ENCODE results near the gene HPGD.

The HPGD gene

DNA sequence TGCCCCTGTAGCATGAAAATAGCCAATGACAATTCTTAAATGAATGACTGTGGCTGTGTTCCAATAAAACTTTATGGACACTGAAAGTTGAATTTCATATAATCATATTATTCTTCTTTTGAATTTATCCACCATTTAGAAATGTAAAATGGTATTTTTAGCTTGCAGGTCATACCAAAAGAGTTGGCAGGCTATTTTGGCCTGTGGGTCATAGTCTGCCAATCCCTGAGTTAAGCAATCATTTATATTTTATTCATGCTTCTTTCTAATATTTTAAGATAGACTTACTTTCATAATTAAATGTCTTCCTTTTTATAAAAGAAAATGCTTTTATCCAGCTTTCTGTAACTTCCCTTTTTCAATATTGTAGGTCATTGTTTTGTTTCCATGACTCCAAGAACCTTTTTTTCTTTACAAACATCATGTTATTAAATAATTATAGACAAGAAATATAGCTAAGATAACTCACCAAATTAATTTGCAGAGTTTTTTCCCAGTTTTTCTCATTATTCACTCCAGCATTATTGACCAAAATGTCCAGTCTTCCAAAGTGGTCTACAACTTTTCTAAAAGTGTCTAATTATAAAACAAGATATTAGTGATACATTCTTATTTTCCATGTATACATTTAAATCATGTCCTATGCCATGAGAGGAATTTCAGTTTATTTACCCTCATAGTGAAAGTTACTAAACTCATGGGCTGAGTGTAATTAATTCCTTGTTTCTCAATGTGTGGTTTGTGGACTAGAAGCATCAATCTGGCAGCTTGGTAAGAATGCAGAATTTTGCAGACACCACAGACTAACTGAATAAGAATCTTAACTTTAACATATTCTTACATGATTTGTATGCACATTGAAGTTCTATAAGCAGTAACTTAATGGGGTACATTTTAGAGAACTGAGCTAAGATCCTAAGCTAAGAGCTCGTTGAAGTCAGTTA lies 4.5 kb downstream of the HPGD start:
- DNase-seq (ENCODE audit: insufficient read length, low spot score) (no peak), FAIRE-seq (no peak)
- no peak for TF ChIP-seq POLR2AphosphoS5 (IDR thresholded peaks at IDR 0.05; ENCODE audit: low read depth, low read length)
- TF ChIP-seq POU2F2 (IDR thresholded peaks at IDR 0.05; ENCODE audit: low read depth, low read length): no peak
- TF ChIP-seq TAF1 (IDR thresholded peaks at IDR 0.05; ENCODE audit: low read depth, low read length): no peak
- TF ChIP-seq SPI1 (IDR thresholded peaks at IDR 0.05; ENCODE audit: low read depth, low read length): no peak
- no peak for TF ChIP-seq PAX5 (IDR thresholded peaks at IDR 0.05; ENCODE audit: insufficient read depth, low read length, severe bottlenecking)
- TF ChIP-seq POLR2A (IDR thresholded peaks at IDR 0.05; ENCODE audit: low read depth, low read length): no peak

DNA sequence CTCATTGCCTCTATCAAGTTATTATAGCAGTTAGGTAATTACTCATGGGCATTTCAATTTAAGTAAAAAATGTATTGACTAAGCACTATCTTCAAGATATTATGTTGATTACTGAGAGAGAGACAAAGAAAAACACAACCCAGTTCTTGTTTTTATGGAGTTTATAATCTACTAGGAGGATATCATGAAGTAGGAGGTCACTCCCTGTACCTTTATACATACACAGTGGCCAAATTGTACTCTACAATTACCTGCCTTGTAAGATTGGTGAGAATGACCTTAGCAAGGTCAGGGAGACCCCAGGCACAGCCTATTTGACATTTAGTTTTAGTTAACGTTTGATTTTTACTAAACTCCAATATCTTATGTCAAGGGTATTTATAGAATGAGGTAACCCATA lies 5.5 kb downstream of the HPGD start:
- DNase-seq (ENCODE audit: insufficient read length, low spot score) (no peak), FAIRE-seq (no peak)
- TF ChIP-seq PAX5 (IDR thresholded peaks at IDR 0.05; ENCODE audit: insufficient read depth, low read length, severe bottlenecking) (no peak), POU2F2 (IDR thresholded peaks at IDR 0.05; ENCODE audit: low read depth, low read length) (no peak), TAF1 (IDR thresholded peaks at IDR 0.05; ENCODE audit: low read depth, low read length) (no peak), SPI1 (IDR thresholded peaks at IDR 0.05; ENCODE audit: low read depth, low read length) (no peak), POLR2A (IDR thresholded peaks at IDR 0.05; ENCODE audit: low read depth, low read length) (no peak), POLR2AphosphoS5 (IDR thresholded peaks at IDR 0.05; ENCODE audit: low read depth, low read length) (no peak)

DNA sequence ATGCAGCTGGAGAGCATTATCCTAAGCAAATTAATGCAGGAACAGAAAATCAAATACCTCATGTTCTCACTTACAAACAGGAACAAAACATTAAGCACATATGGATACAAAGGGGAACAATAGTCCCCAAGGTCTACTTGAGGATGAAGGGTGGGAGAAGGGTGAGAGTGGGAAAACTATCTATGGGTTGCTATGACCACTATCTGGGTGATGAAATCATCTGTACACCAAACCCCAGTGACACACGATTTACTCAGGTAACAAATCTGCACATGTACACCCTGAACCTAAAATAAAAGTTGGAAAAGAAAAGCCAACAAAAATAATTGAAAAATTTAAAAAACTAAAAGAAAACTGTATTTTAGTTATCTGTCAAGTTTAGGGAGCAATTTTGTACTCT lies 5.9 kb downstream of the HPGD start:
- FAIRE-seq: no peak
- TF ChIP-seq POLR2AphosphoS5 (IDR thresholded peaks at IDR 0.05; ENCODE audit: low read depth, low read length) (no peak), POU2F2 (IDR thresholded peaks at IDR 0.05; ENCODE audit: low read depth, low read length) (no peak), TAF1 (IDR thresholded peaks at IDR 0.05; ENCODE audit: low read depth, low read length) (no peak), SPI1 (IDR thresholded peaks at IDR 0.05; ENCODE audit: low read depth, low read length) (no peak), POLR2A (IDR thresholded peaks at IDR 0.05; ENCODE audit: low read depth, low read length) (no peak), PAX5 (IDR thresholded peaks at IDR 0.05; ENCODE audit: insufficient read depth, low read length, severe bottlenecking) (no peak)

DNA sequence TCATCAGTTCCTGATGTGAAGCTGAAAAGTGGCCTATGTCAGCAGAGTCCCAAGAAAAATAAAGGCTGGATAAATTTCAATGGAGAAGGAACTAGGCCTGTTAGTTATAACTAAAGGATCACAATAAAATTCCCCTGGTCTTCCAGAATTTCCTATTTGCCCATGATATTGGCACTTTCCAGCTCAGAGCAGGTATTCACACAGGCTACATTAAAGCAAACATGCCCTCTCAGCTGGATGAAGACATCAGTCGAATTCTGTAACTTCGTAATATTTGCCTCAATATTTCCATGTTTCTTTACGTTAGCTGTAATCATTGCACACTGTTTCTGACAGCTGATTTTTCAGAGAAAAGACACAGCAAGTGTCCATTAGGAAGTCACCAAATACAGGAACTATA lies 9.5 kb downstream of the HPGD start:
- DNase-seq (ENCODE audit: insufficient read length, low spot score) (no peak), FAIRE-seq (no peak)
- TF ChIP-seq SPI1 (IDR thresholded peaks at IDR 0.05; ENCODE audit: low read depth, low read length): no peak
- no peak for TF ChIP-seq POLR2AphosphoS5 (IDR thresholded peaks at IDR 0.05; ENCODE audit: low read depth, low read length)
- TF ChIP-seq POLR2A (IDR thresholded peaks at IDR 0.05; ENCODE audit: low read depth, low read length): no peak
- no peak for TF ChIP-seq PAX5 (IDR thresholded peaks at IDR 0.05; ENCODE audit: insufficient read depth, low read length, severe bottlenecking)
- no peak for TF ChIP-seq POU2F2 (IDR thresholded peaks at IDR 0.05; ENCODE audit: low read depth, low read length)
- no peak for TF ChIP-seq TAF1 (IDR thresholded peaks at IDR 0.05; ENCODE audit: low read depth, low read length)

More for the DNA sequence above, 5.9 kb downstream of the HPGD start:
- no peak for DNase-seq (ENCODE audit: insufficient read length, low spot score)

DNA sequence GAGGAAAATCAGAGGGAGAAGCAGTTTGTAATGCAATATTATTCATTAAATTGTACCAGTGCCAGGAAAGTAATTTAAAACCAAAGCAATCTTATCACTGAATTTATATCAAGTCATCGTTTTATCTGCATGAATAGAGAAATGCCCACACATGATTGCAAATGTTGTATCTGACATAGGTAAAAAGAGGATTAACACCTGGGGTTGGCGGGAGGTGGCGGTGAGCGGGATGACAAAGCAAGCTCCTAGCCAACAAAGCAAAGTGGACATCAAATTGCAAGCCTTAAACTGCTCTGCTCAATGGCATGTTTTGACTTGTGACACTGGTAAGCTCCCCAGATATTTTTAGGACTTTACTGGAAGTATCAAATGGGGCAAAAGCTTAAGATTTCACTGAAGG lies 16.4 kb downstream of the HPGD start:
- DNase-seq (ENCODE audit: insufficient read length, low spot score): no peak
- no peak for FAIRE-seq
- TF ChIP-seq SPI1 (IDR thresholded peaks at IDR 0.05; ENCODE audit: low read depth, low read length) (no peak), POLR2AphosphoS5 (IDR thresholded peaks at IDR 0.05; ENCODE audit: low read depth, low read length) (no peak), TAF1 (IDR thresholded peaks at IDR 0.05; ENCODE audit: low read depth, low read length) (no peak), POU2F2 (IDR thresholded peaks at IDR 0.05; ENCODE audit: low read depth, low read length) (no peak), PAX5 (IDR thresholded peaks at IDR 0.05; ENCODE audit: insufficient read depth, low read length, severe bottlenecking) (no peak), POLR2A (IDR thresholded peaks at IDR 0.05; ENCODE audit: low read depth, low read length) (no peak)

DNA sequence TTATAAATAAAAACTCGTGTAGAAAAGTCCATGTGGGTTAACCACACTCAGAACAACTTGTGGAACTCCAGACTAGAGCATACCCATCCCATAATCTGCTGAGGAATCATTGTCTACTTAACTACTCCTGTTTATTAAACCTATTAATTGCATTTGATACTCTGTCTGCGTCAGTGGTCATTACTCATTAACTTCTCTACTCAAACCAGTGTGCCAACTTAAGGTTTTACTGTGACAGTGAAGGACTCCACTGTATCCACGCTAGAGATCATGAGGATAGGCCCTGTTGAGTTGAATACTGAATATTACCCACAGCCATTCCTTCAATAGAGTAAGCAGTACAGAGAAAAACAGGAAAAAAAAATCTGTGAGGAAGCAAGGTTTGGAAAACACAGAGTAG lies 17.3 kb downstream of the HPGD start:
- no peak for FAIRE-seq
- DNase-seq (ENCODE audit: insufficient read length, low spot score): no peak
- TF ChIP-seq POLR2A (IDR thresholded peaks at IDR 0.05; ENCODE audit: low read depth, low read length) (no peak), TAF1 (IDR thresholded peaks at IDR 0.05; ENCODE audit: low read depth, low read length) (no peak), SPI1 (IDR thresholded peaks at IDR 0.05; ENCODE audit: low read depth, low read length) (no peak), POU2F2 (IDR thresholded peaks at IDR 0.05; ENCODE audit: low read depth, low read length) (no peak), POLR2AphosphoS5 (IDR thresholded peaks at IDR 0.05; ENCODE audit: low read depth, low read length) (no peak), PAX5 (IDR thresholded peaks at IDR 0.05; ENCODE audit: insufficient read depth, low read length, severe bottlenecking) (no peak)

DNA sequence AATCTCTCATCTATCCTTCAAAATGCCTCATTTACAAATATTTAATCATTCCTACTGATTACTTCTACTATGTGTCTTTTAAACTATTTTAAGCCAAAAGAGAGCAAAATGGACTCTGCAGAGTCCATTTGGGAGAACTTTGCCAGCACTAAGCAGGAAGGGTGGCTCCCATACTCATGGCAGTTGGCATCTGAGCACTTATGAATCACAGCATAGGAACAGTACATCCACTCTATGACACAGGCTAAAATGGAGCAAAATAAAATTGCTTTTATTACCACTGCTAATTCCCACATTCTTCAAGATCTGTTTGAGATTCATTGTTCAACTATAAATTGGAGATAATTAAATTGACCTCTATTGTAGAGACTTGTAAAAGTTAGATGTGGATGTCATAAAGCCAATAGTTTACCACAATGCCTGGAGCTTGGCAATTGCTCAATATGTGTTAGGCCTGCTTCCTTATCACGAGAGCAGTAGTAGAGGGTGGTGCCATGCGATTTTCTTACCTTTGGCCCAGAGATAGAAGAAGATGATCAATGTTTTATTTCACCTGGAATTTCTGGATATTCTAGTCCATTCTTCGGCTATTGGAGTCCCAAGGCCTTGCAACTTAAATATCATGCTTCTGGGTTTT lies 19.1 kb downstream of the HPGD start:
- DNase-seq (ENCODE audit: insufficient read length, low spot score) (no peak), FAIRE-seq (no peak)
- TF ChIP-seq POLR2AphosphoS5 (IDR thresholded peaks at IDR 0.05; ENCODE audit: low read depth, low read length): no peak
- TF ChIP-seq PAX5 (IDR thresholded peaks at IDR 0.05; ENCODE audit: insufficient read depth, low read length, severe bottlenecking): no peak
- no peak for TF ChIP-seq POU2F2 (IDR thresholded peaks at IDR 0.05; ENCODE audit: low read depth, low read length)
- TF ChIP-seq TAF1 (IDR thresholded peaks at IDR 0.05; ENCODE audit: low read depth, low read length): no peak
- no peak for TF ChIP-seq POLR2A (IDR thresholded peaks at IDR 0.05; ENCODE audit: low read depth, low read length)
- TF ChIP-seq SPI1 (IDR thresholded peaks at IDR 0.05; ENCODE audit: low read depth, low read length): no peak

DNA sequence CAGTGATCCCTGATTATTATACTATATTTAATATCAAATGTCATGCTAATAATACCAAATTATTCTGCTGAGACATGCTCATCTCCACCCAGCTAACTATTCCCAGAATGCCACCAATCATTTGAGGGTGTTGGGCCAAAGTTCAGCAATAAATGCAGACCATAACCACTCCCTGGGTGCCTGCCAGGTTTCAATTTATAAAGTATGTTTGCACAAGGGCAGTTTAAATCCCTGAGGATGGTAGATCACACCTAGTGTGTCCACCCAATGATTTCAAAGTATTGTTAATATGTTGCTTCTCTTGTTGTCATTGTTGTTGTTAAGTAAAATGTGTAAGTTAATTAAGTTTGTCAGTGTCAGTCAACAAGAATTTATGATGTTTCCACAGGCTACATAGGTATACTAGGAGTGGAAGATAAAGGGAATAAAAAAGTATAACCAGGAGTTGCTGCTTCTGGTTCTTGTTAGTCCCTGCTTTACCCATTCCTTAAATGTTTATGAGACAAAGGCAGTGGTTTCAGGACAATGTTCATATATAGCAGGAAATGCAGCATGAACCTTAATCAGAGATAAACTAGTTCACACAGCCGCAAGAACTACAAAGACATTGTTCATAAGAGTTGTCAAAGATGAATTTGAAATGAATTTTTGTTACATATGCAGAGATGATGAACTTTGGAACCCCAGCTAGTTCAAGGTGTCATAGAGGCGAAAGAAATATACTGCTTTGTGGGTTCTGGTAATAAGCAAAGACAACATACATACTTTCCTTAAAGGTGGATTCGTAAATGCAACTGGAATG lies 25.5 kb downstream of the HPGD start:
- DNase-seq (ENCODE audit: insufficient read length, low spot score): no peak
- TF ChIP-seq PAX5 (IDR thresholded peaks at IDR 0.05; ENCODE audit: insufficient read depth, low read length, severe bottlenecking) (no peak), TAF1 (IDR thresholded peaks at IDR 0.05; ENCODE audit: low read depth, low read length) (no peak), POLR2A (IDR thresholded peaks at IDR 0.05; ENCODE audit: low read depth, low read length) (no peak), POLR2AphosphoS5 (IDR thresholded peaks at IDR 0.05; ENCODE audit: low read depth, low read length) (no peak), POU2F2 (IDR thresholded peaks at IDR 0.05; ENCODE audit: low read depth, low read length) (no peak), SPI1 (IDR thresholded peaks at IDR 0.05; ENCODE audit: low read depth, low read length) (no peak)
- no peak for FAIRE-seq
